ENCODE data around the gene TTC39A.

DNA sequence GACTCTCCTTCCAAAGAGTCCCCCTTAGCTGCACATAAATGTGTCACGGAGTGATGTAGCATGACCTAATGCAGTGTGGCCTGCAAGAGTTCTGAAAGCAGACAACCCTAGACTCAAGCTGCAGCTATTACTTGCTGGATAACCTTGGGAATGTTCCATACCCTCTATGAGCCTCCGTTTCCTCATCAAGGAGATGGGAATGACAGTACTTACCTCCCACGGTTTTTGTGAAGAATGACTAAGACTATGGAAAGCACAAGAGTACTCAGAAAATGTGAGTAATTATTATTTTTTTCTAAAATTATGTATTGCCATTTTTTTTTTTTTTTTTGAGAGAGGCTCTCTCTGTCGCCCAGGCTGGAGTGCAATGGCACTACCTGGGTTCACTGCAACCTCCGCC, 3.0 kb downstream of the TTC39A start:
- TF ChIP-seq, protein P1, sequence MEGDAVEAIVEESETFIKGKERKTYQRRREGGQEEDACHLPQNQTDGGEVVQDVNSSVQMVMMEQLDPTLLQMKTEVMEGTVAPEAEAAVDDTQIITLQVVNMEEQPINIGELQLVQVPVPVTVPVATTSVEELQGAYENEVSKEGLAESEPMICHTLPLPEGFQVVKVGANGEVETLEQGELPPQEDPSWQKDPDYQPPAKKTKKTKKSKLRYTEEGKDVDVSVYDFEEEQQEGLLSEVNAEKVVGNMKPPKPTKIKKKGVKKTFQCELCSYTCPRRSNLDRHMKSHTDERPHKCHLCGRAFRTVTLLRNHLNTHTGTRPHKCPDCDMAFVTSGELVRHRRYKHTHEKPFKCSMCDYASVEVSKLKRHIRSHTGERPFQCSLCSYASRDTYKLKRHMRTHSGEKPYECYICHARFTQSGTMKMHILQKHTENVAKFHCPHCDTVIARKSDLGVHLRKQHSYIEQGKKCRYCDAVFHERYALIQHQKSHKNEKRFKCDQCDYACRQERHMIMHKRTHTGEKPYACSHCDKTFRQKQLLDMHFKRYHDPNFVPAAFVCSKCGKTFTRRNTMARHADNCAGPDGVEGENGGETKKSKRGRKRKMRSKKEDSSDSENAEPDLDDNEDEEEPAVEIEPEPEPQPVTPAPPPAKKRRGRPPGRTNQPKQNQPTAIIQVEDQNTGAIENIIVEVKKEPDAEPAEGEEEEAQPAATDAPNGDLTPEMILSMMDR (conservative IDR thresholded peaks at IDR 0.05; ENCODE audit: low read length) = no peak
- TF ChIP-seq EZH2phosphoT487 (IDR thresholded peaks at IDR 0.05; ENCODE audit: borderline replicate concordance) = no peak
